Stimulated activated naive CD8-positive, alpha-beta T cell treated with anti-CD3 and anti-CD28 coated beads, Interleukin-15, Interleukin-2, amounts not matched to agents 100 ng/mL and 50 ng/mL, for 24 hours (primary cell): ENCODE measurements around the gene SERHL2.
"Not testable (repeated sequence)": the region's sequence is repeated elsewhere in the genome, so short reads cannot be mapped to it uniquely, and the experiment has no call there.

Source experiments
- H3K27ac Mint-ChIP-seq: one replicate; pipeline ENCODE4 v1.8.0; 2021; ENCODE audit warnings: mild to moderate bottlenecking, mixed read lengths
- H3K27me3 Mint-ChIP-seq: one replicate; pipeline ENCODE4 v1.8.0; 2021; ENCODE audit warnings: mixed read lengths
- H3K36me3 Mint-ChIP-seq: one replicate; pipeline ENCODE4 v1.8.0; 2021; ENCODE audit warnings: low read depth, mixed read lengths
- H3K4me1 Mint-ChIP-seq: one replicate; pipeline ENCODE4 v1.8.0; 2021; ENCODE audit warnings: low read depth, mixed read lengths
- H3K4me3 Mint-ChIP-seq: one replicate; pipeline ENCODE4 v1.8.0; 2021; ENCODE audit warnings: mild to moderate bottlenecking, mixed read lengths
- H3K9me3 Mint-ChIP-seq: one replicate; pipeline ENCODE4 v1.8.0; 2021; ENCODE audit warnings: mixed read lengths

SERHL2 gene, protein sequence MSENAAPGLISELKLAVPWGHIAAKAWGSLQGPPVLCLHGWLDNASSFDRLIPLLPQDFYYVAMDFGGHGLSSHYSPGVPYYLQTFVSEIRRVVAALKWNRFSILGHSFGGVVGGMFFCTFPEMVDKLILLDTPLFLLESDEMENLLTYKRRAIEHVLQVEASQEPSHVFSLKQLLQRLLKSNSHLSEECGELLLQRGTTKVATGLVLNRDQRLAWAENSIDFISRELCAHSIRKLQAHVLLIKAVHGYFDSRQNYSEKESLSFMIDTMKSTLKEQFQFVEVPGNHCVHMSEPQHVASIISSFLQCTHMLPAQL

GRCh38 chr22:42553475-42554361 is at the start of gene SERHL2:
Gene SERHL2 (plus strand): TSS chr22:42553956. CDS start chr22:42554021, 65 bp downstream.
- H3K4me3 Mint-ChIP-seq = peak within 1 kb of the TSS; percentile 82
- H3K36me3 Mint-ChIP-seq = no peaks in the 10 kb centered on the region
- H3K4me1 Mint-ChIP-seq = peaks cover 30% of the 10 kb centered on the region
- H3K27me3 Mint-ChIP-seq = no peaks in the 10 kb centered on the region
- H3K9me3 Mint-ChIP-seq = no peaks in the 10 kb centered on the region
- peak within 1 kb of the TSS; percentile 58 for H3K27ac Mint-ChIP-seq

DNA sequence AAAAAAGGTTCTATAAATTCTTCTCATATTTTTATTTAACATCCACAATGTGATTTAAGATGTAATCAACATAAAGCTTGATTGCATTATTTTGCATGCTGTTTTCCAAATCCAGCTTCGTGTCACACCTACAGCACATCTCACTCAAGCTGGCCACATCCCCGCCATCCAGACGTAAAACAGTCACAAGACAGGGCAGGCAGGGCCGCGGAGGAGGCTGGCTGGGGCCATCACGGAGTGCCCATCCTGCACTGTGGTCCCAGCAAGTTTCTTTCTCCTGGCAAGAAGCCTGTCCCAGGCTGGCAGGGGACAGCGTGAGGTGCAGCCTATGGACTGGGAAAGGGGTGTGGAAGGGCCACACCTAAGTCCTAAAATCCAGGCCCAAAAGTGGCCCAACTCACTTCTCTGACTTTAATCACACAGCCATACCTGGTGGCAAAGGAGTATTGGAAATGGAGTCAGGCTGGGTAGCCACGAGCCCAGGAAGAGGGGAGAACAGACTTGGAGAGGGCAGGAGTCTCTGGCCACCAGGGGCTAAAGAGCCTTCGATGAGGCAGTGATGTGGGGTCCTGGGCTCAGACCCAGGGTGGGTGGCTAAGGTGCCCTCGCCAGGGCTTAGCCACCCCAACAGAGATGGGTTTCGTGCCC is 45.3 kb upstream of the SERHL2 start:
- not testable (repeated sequence) for H3K27ac Mint-ChIP-seq

GRCh38 chr22:42508975-42509364 is 44.8 kb upstream of the SERHL2 start:
- not testable (repeated sequence) for H3K27me3 Mint-ChIP-seq, H3K4me3 Mint-ChIP-seq, H3K9me3 Mint-ChIP-seq, H3K4me1 Mint-ChIP-seq
- Mint-ChIP-seq H3K36me3 (peaks cover 14% of the 10 kb centered on the region), H3K27ac (peak overlapping the region; percentile 23)

More for the DNA sequence above, 45.3 kb upstream of the SERHL2 start:
- H3K9me3 Mint-ChIP-seq, H3K4me1 Mint-ChIP-seq, H3K27me3 Mint-ChIP-seq, H3K4me3 Mint-ChIP-seq: not testable (repeated sequence)
- peaks cover 14% of the 10 kb centered on the region for H3K36me3 Mint-ChIP-seq

DNA sequence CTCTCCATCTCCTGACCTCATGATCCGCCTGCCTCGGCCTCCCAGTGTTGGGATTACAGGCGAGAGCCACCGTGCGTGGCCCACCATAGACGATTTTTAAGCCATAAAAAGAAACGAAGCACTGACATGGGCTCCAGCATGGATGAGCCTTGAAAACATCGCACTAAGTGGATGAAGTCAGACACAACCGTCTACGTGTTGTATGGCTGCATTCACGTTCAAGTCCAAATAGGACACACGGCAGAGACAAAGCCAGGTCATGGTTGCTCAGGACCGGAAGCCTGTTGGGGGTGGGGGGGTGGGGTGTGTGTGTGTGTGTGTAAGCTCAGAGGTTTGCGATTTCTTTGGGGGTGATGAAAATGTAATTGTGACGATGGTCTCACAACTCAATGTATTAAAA is 44.2 kb upstream of the SERHL2 start:
- Mint-ChIP-seq H3K36me3 (peaks cover 19% of the 10 kb centered on the region), H3K4me1 (no peaks in the 10 kb centered on the region), H3K4me3 (no peak overlapping the region), H3K9me3 (no peaks in the 10 kb centered on the region), H3K27me3 (no peaks in the 10 kb centered on the region), H3K27ac (peak overlapping the region; percentile 65)

- no peaks in the 10 kb centered on the region for H3K4me1 Mint-ChIP-seq
- peaks cover 30% of the 10 kb centered on the region for H3K36me3 Mint-ChIP-seq
- H3K4me3 Mint-ChIP-seq = no peak overlapping the region
- H3K27me3 Mint-ChIP-seq = no peaks in the 10 kb centered on the region
- no peaks in the 10 kb centered on the region for H3K9me3 Mint-ChIP-seq
- no peak overlapping the region for H3K27ac Mint-ChIP-seq
These were observed 42.3 kb upstream of the SERHL2 start for GRCh38 chr22:42511401-42511891.

DNA sequence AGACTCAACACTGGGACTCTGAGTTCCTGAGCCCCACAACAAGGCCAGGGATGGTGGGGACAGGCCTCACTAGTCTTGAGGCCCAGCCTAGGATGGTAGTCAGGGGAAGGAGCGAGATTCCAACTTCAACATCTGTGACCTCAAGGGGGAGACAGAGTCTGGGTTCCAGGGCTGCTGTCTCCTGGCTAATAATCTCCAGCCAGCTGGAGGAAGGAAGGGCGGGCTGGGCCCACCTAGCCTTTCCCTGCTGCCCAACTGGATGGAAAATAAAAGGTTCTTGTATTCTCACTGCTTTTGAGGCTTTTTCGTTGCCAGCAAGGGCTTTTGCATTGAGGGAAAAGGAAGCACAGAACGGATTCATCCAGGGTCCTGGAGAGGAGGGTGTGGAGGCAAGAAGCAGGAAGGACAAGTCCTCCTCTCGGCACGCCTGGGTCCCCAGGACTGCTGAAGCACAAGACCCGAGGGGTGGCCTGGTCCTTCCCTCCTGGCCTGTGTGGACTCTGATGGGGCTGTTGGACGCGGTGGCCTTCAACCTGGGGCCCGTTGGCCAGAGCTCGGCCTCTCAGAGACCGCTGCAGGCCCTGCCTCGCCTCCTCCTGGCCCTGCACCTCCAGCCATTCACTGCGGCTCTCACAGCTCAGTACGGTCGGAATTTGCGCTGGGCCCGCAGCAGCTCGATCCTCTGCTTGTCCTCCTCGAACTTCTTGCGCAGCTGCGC is 41.3 kb upstream of the SERHL2 start:
- H3K27me3 Mint-ChIP-seq, H3K4me3 Mint-ChIP-seq, H3K9me3 Mint-ChIP-seq, H3K4me1 Mint-ChIP-seq, H3K27ac Mint-ChIP-seq: not testable (repeated sequence)
- H3K36me3 Mint-ChIP-seq = peaks cover 34% of the 10 kb centered on the region

DNA sequence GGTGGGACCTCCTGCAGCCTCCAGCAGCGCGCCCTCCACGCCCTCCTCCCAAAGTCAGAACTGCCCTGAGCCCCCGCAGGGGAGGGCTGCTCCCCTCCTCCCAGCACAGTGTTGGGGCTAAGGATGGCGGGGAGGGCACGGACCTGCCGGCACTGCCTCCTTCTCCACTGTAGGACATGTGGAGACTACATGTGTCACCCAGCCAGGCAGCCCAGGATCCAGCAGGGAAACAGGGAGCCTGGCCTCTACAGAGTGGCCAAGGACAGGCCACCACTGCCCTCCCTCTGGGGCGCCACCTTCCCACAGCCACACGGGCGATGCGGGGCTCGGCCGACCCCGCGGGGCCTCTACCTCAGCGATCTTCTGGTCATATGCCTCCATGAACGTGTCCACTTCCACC is 39.4 kb upstream of the SERHL2 start:
- H3K27ac Mint-ChIP-seq, H3K27me3 Mint-ChIP-seq, H3K4me1 Mint-ChIP-seq, H3K9me3 Mint-ChIP-seq, H3K4me3 Mint-ChIP-seq: not testable (repeated sequence)
- H3K36me3 Mint-ChIP-seq = peaks cover 45% of the 10 kb centered on the region

DNA sequence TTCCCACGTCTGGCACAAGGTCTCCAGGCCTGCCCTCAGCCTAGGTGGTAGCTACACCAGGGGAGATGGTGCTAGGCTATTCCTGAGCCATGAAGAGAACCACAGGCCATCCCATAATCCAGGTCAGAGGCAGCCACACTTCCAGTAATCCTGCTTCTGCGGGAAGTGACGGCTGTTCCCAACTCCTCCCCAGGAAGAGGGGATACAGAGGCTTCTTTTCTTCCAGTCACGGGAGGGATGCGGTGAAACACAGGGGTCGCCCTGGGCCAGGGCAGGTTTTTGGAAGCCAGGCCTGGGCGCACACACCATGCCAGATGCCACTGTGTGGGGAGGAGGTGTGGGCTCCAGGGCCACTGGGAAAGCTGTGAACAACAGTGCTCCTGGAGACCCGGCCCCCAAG is 38.5 kb upstream of the SERHL2 start:
- H3K9me3 Mint-ChIP-seq, H3K27ac Mint-ChIP-seq, H3K27me3 Mint-ChIP-seq, H3K4me3 Mint-ChIP-seq: not testable (repeated sequence)
- H3K36me3 Mint-ChIP-seq = peaks cover 45% of the 10 kb centered on the region
- peaks cover 13% of the 10 kb centered on the region for H3K4me1 Mint-ChIP-seq

DNA sequence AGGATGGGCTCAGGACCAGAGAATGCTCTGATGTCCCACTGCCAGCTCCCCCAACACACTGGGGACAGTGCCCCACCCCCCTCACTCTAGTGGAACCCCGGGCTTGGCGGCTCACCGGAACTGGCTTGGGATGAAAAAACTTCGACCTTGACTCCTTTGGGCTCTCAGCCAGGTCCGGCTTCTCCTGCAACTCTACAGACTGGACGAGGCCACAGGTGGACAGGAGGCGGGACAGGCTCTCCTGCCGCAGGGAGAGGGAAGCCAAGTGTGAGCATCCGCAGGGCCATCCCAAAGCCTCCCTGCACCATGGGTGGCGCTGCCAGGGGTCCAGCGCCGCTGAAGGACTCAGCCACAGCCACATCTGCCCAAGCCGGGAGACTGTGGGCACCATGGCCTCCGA is 37.9 kb upstream of the SERHL2 start:
- Mint-ChIP-seq H3K4me3 (no peak overlapping the region), H3K4me1 (peaks cover 13% of the 10 kb centered on the region), H3K27me3 (no peaks in the 10 kb centered on the region), H3K9me3 (no peaks in the 10 kb centered on the region), H3K36me3 (peaks cover 40% of the 10 kb centered on the region), H3K27ac (no peak overlapping the region)

GRCh38 chr22:42517103-42517502 is 36.7 kb upstream of the SERHL2 start:
- H3K36me3 Mint-ChIP-seq = peaks cover 35% of the 10 kb centered on the region

GRCh38 chr22:42518638-42519524 is 34.9 kb upstream of the SERHL2 start:
- Mint-ChIP-seq H3K4me3 (peak overlapping the region; percentile 99), H3K36me3 (peaks cover 31% of the 10 kb centered on the region), H3K27ac (peak overlapping the region; percentile 99), H3K4me1 (peaks cover 13% of the 10 kb centered on the region)
- not testable (repeated sequence) for H3K27me3 Mint-ChIP-seq, H3K9me3 Mint-ChIP-seq

More at GRCh38 chr22:42517103-42517502, 36.7 kb upstream of the SERHL2 start:
- peak overlapping the region; percentile 76 for H3K4me3 Mint-ChIP-seq
- H3K4me1 Mint-ChIP-seq = peaks cover 13% of the 10 kb centered on the region
- not testable (repeated sequence) for H3K9me3 Mint-ChIP-seq, H3K27me3 Mint-ChIP-seq, H3K27ac Mint-ChIP-seq

GRCh38 chr22:42519525-42520401 is 34.0 kb upstream of the SERHL2 start, which contains the start of gene RRP7A:
Gene RRP7A (minus strand): TSS chr22:42519796. CDS start chr22:42519786, 10 bp downstream.
- H3K27ac Mint-ChIP-seq = peak within 1 kb of the TSS; percentile 99
- H3K4me1 Mint-ChIP-seq = peaks cover 13% of the 10 kb centered on the region
- no peaks in the 10 kb centered on the region for H3K9me3 Mint-ChIP-seq
- H3K27me3 Mint-ChIP-seq = no peaks in the 10 kb centered on the region
- H3K36me3 Mint-ChIP-seq = peaks cover 26% of the 10 kb centered on the region
- peak within 1 kb of the TSS; percentile 99 for H3K4me3 Mint-ChIP-seq

DNA sequence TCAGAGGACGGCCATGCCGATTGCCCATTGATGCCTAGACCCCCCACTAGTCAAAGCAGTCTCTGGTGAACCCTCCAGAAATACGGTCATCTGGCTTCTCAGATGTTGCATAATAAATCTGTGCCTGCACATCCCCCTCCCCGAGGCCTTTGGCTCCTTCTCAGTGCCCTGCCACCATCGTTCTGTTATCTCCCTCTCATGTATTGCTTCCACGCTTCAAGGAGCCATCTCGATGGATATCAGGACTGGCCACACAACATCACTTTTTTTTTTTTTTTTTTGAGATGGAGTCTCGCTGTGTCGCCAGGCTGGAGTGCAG is 32.6 kb upstream of the SERHL2 start:
- Mint-ChIP-seq H3K4me1 (peaks cover 13% of the 10 kb centered on the region), H3K27me3 (no peaks in the 10 kb centered on the region), H3K9me3 (no peaks in the 10 kb centered on the region), H3K27ac (peak overlapping the region; percentile 17), H3K36me3 (peaks cover 18% of the 10 kb centered on the region), H3K4me3 (peak overlapping the region; percentile 34)
